ENCODE data around the gene GABBR1. TPM values are rescaled to one million over a fixed set of nuclear protein-coding genes. Genes with fewer than 3 reads are reported as not detected.

Gene GABBR1
- polyA plus RNA-seq, 1 donor from 2014 or later = 108 TPM

- Histone ChIP-seq H3K79me2 (replicated peaks; ENCODE audit: insufficient read depth, low read length) (peaks cover 35% of the 10 kb centered on the region), H4K20me1 (ENCODE audit: insufficient read depth) (no peaks in the 10 kb centered on the region), H3K9me2 (ENCODE audit: insufficient read depth, low read length) (no peaks in the 10 kb centered on the region), H3K36me3 (ENCODE audit: insufficient read depth, low read length) (peaks cover 37% of the 10 kb centered on the region), H2AFZ (ENCODE audit: low read depth, low read length) (no peak overlapping the region), H3F3A (ENCODE audit: insufficient read depth, low read length, poor library complexity, severe bottlenecking) (no peaks in the 10 kb centered on the region), H3K9ac (ENCODE audit: low read length) (peak overlapping the region; percentile 36), H3K27me3 (ENCODE audit: insufficient read depth, low read depth, low read length) (no peaks in the 10 kb centered on the region), H3K27ac (ENCODE audit: low read length) (peak overlapping the region; percentile 61), H3K9me3 (ENCODE audit: low read length) (no peaks in the 10 kb centered on the region), H3K4me3 (ENCODE audit: low read length) (peak overlapping the region; percentile 57), H3K4me2 (ENCODE audit: low read length) (peak overlapping the region; percentile 34)
- TF ChIP-seq REST (IDR thresholded peaks at IDR 0.05; ENCODE audit: borderline replicate concordance) (no peak), POLR2AphosphoS5 (IDR thresholded peaks at IDR 0.05) (peak; percentile 40)
These were observed 12.4 kb downstream of the GABBR1 start for GRCh38 chr6:29620630-29621029.

- H3K4me3 ChIP-seq (ENCODE audit: low read length) = peak overlapping the region; percentile 57
- no peak overlapping the region for H2AFZ ChIP-seq (ENCODE audit: low read depth, low read length)
- peaks cover 34% of the 10 kb centered on the region for H3K79me2 ChIP-seq (replicated peaks; ENCODE audit: insufficient read depth, low read length)
- H3F3A ChIP-seq (ENCODE audit: insufficient read depth, low read length, poor library complexity, severe bottlenecking) = no peaks in the 10 kb centered on the region
- H3K4me2 ChIP-seq (ENCODE audit: low read length) = peak overlapping the region; percentile 34
- peak overlapping the region; percentile 61 for H3K27ac ChIP-seq (ENCODE audit: low read length)
- H3K9me3 ChIP-seq (ENCODE audit: low read length) = no peaks in the 10 kb centered on the region
- no peak for TF ChIP-seq EP300 (conservative IDR thresholded peaks at IDR 0.05; ENCODE audit: poor library complexity, severe bottlenecking)
- no peak for TF ChIP-seq REST (IDR thresholded peaks at IDR 0.05; ENCODE audit: borderline replicate concordance)
- no peak for TF ChIP-seq EZH2 (IDR thresholded peaks at IDR 0.05; ENCODE audit: borderline replicate concordance, insufficient read depth, low read length, poor library complexity, severe bottlenecking)
- TF ChIP-seq POLR2AphosphoS5 (IDR thresholded peaks at IDR 0.05) = no peak
- TF ChIP-seq TAF1 (IDR thresholded peaks at IDR 0.05; ENCODE audit: low read depth) = no peak
- no peaks in the 10 kb centered on the region for H3K27me3 ChIP-seq (ENCODE audit: insufficient read depth, low read depth, low read length)
- peaks cover 37% of the 10 kb centered on the region for H3K36me3 ChIP-seq (ENCODE audit: insufficient read depth, low read length)
- peak overlapping the region; percentile 36 for H3K9ac ChIP-seq (ENCODE audit: low read length)
- H4K20me1 ChIP-seq (ENCODE audit: insufficient read depth) = no peaks in the 10 kb centered on the region
- H3K9me2 ChIP-seq (ENCODE audit: insufficient read depth, low read length) = no peaks in the 10 kb centered on the region
These were observed 13.3 kb downstream of the GABBR1 start for GRCh38 chr6:29619578-29620160.
